Liver (tissue), 3 donors: ENCODE data around the gene MPDZ.

Experiments used
- TF ChIP-seq, protein P1 (sequence below): IDR thresholded peaks from 2 replicates; pipeline ENCODE4 v1.6.1; 2016; ENCODE audit warnings: antibody characterized with exemption
- TF ChIP-seq, protein P2 (sequence below): fragments of 150-350 bp; IDR thresholded peaks from 2 replicates; pipeline ENCODE4 v1.5.1; 2017; ENCODE audit warnings: improper control_type of control experiment, low read depth, low read length; ENCODE audit not compliant: missing input control
- donor health status: healthy.
- donor health status: healthy.

DNA sequence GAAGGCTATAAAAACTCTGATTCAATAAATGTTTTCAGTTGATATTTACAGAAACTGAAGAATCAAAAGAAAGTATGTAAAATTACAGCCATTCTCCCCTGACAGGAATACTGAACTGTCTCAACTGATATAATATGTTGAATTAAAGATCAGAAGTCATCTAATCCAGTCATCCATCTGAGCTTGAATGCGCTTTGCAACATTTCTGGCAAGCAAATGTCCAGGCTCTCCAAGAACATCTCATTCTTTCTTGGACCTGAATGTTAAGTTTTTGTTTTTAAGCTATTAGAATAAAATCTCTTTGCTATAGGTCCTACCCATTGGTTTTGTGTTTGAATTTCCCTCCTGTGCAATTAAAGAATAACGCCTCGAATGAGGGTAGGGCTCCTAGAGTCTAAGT, 120.5 kb downstream of the MPDZ start:
- TF ChIP-seq, protein P1, sequence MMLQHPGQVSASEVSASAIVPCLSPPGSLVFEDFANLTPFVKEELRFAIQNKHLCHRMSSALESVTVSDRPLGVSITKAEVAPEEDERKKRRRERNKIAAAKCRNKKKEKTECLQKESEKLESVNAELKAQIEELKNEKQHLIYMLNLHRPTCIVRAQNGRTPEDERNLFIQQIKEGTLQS, result no peak
- TF ChIP-seq, protein P2, sequence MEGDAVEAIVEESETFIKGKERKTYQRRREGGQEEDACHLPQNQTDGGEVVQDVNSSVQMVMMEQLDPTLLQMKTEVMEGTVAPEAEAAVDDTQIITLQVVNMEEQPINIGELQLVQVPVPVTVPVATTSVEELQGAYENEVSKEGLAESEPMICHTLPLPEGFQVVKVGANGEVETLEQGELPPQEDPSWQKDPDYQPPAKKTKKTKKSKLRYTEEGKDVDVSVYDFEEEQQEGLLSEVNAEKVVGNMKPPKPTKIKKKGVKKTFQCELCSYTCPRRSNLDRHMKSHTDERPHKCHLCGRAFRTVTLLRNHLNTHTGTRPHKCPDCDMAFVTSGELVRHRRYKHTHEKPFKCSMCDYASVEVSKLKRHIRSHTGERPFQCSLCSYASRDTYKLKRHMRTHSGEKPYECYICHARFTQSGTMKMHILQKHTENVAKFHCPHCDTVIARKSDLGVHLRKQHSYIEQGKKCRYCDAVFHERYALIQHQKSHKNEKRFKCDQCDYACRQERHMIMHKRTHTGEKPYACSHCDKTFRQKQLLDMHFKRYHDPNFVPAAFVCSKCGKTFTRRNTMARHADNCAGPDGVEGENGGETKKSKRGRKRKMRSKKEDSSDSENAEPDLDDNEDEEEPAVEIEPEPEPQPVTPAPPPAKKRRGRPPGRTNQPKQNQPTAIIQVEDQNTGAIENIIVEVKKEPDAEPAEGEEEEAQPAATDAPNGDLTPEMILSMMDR, result no peak
